GM12891 (cell line): Measurements from ENCODE around the gene AP1B1.

Experiments
- PAX5 ChIP-seq: IDR thresholded peaks from 2 replicates; pipeline ENCODE4 v1.6.1; 2011; ENCODE audit warnings: low read length, moderate library complexity, mild to moderate bottlenecking; ENCODE audit not compliant: insufficient read depth, severe bottlenecking
- POLR2A ChIP-seq: IDR thresholded peaks from 2 replicates; pipeline ENCODE4 v1.6.1; 2011; ENCODE audit warnings: low read depth, low read length, control low read depth
- POLR2AphosphoS5 ChIP-seq: IDR thresholded peaks from 2 replicates; pipeline ENCODE4 v1.6.1; 2011; ENCODE audit warnings: low read depth, low read length, control low read depth
- POU2F2 ChIP-seq: IDR thresholded peaks from 2 replicates; pipeline ENCODE4 v1.6.1; 2011; ENCODE audit warnings: low read depth, mild to moderate bottlenecking, control low read depth, low read length, moderate library complexity
- SPI1 ChIP-seq: IDR thresholded peaks from 2 replicates; pipeline ENCODE4 v1.6.1; 2011; ENCODE audit warnings: low read depth, low read length, control low read depth
- TAF1 ChIP-seq: IDR thresholded peaks from 2 replicates; pipeline ENCODE4 v1.6.1; 2011; ENCODE audit warnings: low read depth, low read length, control low read depth

DNA sequence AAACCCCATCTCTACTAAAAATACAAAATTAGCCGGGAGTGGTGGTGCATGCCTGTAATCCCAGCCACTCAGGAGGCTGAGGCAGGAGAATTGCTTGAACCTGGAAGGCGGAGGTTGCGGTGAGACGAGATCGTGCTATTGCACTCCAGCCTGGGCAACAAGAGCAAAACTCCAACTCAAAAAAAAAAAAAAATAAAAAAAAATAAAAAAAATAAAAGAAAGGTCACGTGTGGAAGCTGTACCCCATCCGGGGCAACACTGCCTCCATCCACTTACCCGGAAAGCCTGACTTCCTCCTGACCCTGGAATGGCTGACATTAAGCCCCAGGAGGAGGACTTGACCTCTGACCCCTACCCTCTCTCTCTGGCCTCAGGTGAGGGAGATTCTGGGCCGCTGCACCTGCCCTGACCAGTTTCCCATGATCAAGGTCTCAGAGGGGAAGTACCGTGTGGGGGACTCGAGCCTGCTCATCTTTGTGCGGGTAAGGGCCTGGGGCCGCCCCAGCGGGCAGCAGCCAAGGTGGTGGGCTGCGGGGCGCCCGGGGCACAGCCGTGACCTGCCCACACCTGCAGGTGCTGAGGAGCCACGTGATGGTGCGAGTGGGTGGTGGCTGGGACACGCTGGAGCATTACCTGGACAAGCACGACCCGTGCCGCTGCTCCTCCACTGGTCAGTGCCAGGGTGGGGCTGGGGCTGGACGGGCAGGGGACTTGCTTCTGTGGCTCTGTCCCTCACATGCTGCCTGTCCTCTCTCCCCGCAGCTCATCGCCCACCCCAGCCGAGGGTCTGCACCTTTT is 78.1 kb downstream of the AP1B1 start:
- TF ChIP-seq POLR2AphosphoS5: no peak
- no peak for TF ChIP-seq POLR2A
- 0 out of 2 replicates have a peak, but pooled peaks have one; percentile 5 for TF ChIP-seq SPI1
- no peak for TF ChIP-seq TAF1
- TF ChIP-seq POU2F2: no peak
- no peak for TF ChIP-seq PAX5
